ENCODE data around the gene NEURL1.

The NEURL1 gene

GRCh38 chr10:103493362-103493915, at the start of gene NEURL1:
TSS of gene NEURL1 (plus strand) at chr10:103493705. CDS start at chr10:103494388, 683 bp downstream.
- DNase-seq (ENCODE audit: low read depth in 2 of 2), result no peak

- no peak for DNase-seq (ENCODE audit: low read depth in 2 of 2)
Observed at GRCh38 chr10:103444478-103444877, 49.0 kb upstream of the NEURL1 start.

GRCh38 chr10:103445366-103445765, 48.1 kb upstream of the NEURL1 start:
- no peak for DNase-seq (ENCODE audit: low read depth in 2 of 2)

GRCh38 chr10:103445767-103446567, 47.5 kb upstream of the NEURL1 start:
- no peak for DNase-seq (ENCODE audit: low read depth in 2 of 2)

GRCh38 chr10:103447187-103447586, 46.3 kb upstream of the NEURL1 start:
- no peak for DNase-seq (ENCODE audit: low read depth in 2 of 2)

- no peak for DNase-seq (ENCODE audit: low read depth in 2 of 2)
Observed at GRCh38 chr10:103448746-103449145, 44.8 kb upstream of the NEURL1 start.

GRCh38 chr10:103449208-103450144, 44.0 kb upstream of the NEURL1 start:
- no peak for DNase-seq (ENCODE audit: low read depth in 2 of 2)

- no peak for DNase-seq (ENCODE audit: low read depth in 2 of 2)
Observed at GRCh38 chr10:103450201-103450695, 43.3 kb upstream of the NEURL1 start.

- DNase-seq (ENCODE audit: low read depth in 2 of 2), result no peak
Observed at GRCh38 chr10:103451091-103451813, 42.3 kb upstream of the NEURL1 start.

- peak; percentile 34 to 39 for DNase-seq (ENCODE audit: low read depth in 2 of 2)
Observed at GRCh38 chr10:103451831-103452505, 41.5 kb upstream of the NEURL1 start, which contains the start of gene CALHM2. TSS of gene CALHM2 (minus strand) at chr10:103452370. CDS start at chr10:103449941, 2,429 bp downstream.

- DNase-seq (ENCODE audit: low read depth in 2 of 2), result no peak
Observed at GRCh38 chr10:103452506-103453230, 40.8 kb upstream of the NEURL1 start.

GRCh38 chr10:103454026-103454425, 39.5 kb upstream of the NEURL1 start:
- DNase-seq (ENCODE audit: low read depth in 2 of 2), result no peak

- no peak for DNase-seq (ENCODE audit: low read depth in 2 of 2)
Observed at GRCh38 chr10:103455235-103455634, 38.3 kb upstream of the NEURL1 start.

GRCh38 chr10:103456074-103456660, 37.3 kb upstream of the NEURL1 start:
- no peak for DNase-seq (ENCODE audit: low read depth in 2 of 2)

GRCh38 chr10:103457176-103457712, 36.3 kb upstream of the NEURL1 start:
- no peak for DNase-seq (ENCODE audit: low read depth in 2 of 2)

GRCh38 chr10:103457896-103458583, 35.5 kb upstream of the NEURL1 start:
- no peak for DNase-seq (ENCODE audit: low read depth in 2 of 2)

- no peak for DNase-seq (ENCODE audit: low read depth in 2 of 2)
Observed at GRCh38 chr10:103458720-103459119, 34.8 kb upstream of the NEURL1 start, which contains the start of gene CALHM1. TSS of gene CALHM1 (minus strand) at chr10:103458900. CDS start at chr10:103458751, 149 bp downstream.

- DNase-seq (ENCODE audit: low read depth in 2 of 2), result no peak
Observed at GRCh38 chr10:103459615-103460014, 33.9 kb upstream of the NEURL1 start.

- DNase-seq (ENCODE audit: low read depth in 2 of 2), result no peak
Observed at GRCh38 chr10:103463499-103463898, 30.0 kb upstream of the NEURL1 start.

All from stimulated activated CD8-positive, alpha-beta memory T cell treated with anti-CD3 and anti-CD28 coated beads, Interleukin-15, amount 100 ng/mL, for 48 hours (primary cell).